ENCODE data around the gene PCDHGA4.

GRCh38 chr5:141402553-141403243 is 47.9 kb downstream of the PCDHGA4 start, which contains the start of gene PCDHGA9:
- no peak for TF ChIP-seq CTCF (IDR thresholded peaks at IDR 0.05)
- TF ChIP-seq POLR2A (IDR thresholded peaks at IDR 0.05) = no peak
- TF ChIP-seq EP300 (IDR thresholded peaks at IDR 0.05) = no peak
